ENCODE measurements around the gene SNRNP35.
"Not testable (repeated sequence)": the region's sequence is repeated elsewhere in the genome, so short reads cannot be mapped to it uniquely, and the experiment has no call there.

GRCh38 chr12:123463174-123463573 lies 5.2 kb downstream of the SNRNP35 start:
- not testable (repeated sequence) for TF ChIP-seq POLR2AphosphoS5, CTCF, POLR2A (IDR thresholded peaks at IDR 0.05)
